Panc1 (cell line): ENCODE results near the gene MRPL38. TPM values are rescaled to one million over a fixed set of nuclear protein-coding genes. Genes with fewer than 3 reads are reported as not detected.

Experiments
- ATAC-seq: fragments of 200-7000 bp; cut with Tn5 transposase; 2 replicates; pipeline ENCODE4 v1.9.1; 2020; ENCODE audit warnings: mild to moderate bottlenecking, moderate library complexity
- BruUV-seq: library from RNA; stranded (reverse); fragments of 400-500 nt; replicated peaks from 2 replicates; lab custom pipeline; 2021; lab: Mats Ljungman, UMichigan
- CTCF ChIA-PET: fragments of 300-600 bp; sonication (Branson Sonifier 250); formaldehyde crosslinking; loops from one replicate; lab custom pipeline; 2022; ENCODE audit warnings: antibody characterized with exemption; lab: Charles Lee
- POLR2A ChIA-PET: fragments of 300-600 bp; sonication (Branson Sonifier 250); formaldehyde crosslinking; loops from one replicate; lab custom pipeline; 2022; ENCODE audit warnings: antibody characterized with exemption; lab: Charles Lee
- DNase-seq: peaks from one replicate; pipeline ENCODE4 v3.0.0-alpha.2; 2010; ENCODE audit warnings: low read depth, low spot score
- H3K27ac ChIP-seq: 2 replicates; pipeline ENCODE4 v1.5.1; 2011; ENCODE audit warnings: mild to moderate bottlenecking, low read length, inconsistent platforms
- H3K27me3 ChIP-seq: fragments of 200-500 bp; sonication (Bioruptor generic); 2 replicates; pipeline ENCODE4 v1.6.0; 2014; ENCODE audit warnings: low read length, inconsistent platforms; ENCODE audit not compliant: control insufficient read depth, insufficient read depth
- H3K36me3 ChIP-seq: fragments of 200-500 bp; sonication (Bioruptor generic); 2 replicates; pipeline ENCODE4 v1.5.1; 2014; ENCODE audit warnings: inconsistent platforms, mild to moderate bottlenecking, low read length, moderate library complexity; ENCODE audit not compliant: control insufficient read depth, insufficient read depth
- H3K4me1 ChIP-seq: 2 replicates; pipeline ENCODE4 v1.5.1; 2011; ENCODE audit warnings: inconsistent platforms, mild to moderate bottlenecking, low read length, moderate library complexity; ENCODE audit not compliant: control insufficient read depth, insufficient read depth
- H3K4me3 ChIP-seq, 2 experiments: 2 replicates each; pipeline ENCODE4 v1.5.1; 2011 to 2012; ENCODE audit warnings: low read depth in 2 of 2, low read length in 2 of 2, mild to moderate bottlenecking in 2 of 2, inconsistent platforms in 1 of 2, moderate library complexity in 1 of 2
- H3K9me3 ChIP-seq: fragments of 200-500 bp; sonication (Bioruptor generic); 2 replicates; pipeline ENCODE4 v1.5.1; 2014; ENCODE audit warnings: low read depth, mild to moderate bottlenecking, inconsistent platforms, low read length, moderate library complexity; ENCODE audit not compliant: control insufficient read depth, insufficient read depth
- CTCF ChIP-seq: fragments of 450-650 bp; IDR thresholded peaks from 2 replicates; pipeline ENCODE4 v1.5.1; 2017; ENCODE audit warnings: mild to moderate bottlenecking
- POLR2AphosphoS5 ChIP-seq: IDR thresholded peaks from 2 replicates; pipeline ENCODE4 v1.6.1; 2012; ENCODE audit warnings: mild to moderate bottlenecking, low read depth, low read length, moderate library complexity
- REST ChIP-seq, 2 experiments: IDR thresholded peaks; 2 replicates each; pipeline ENCODE4 v1.6.1; 2011 to 2012; ENCODE audit warnings: low read depth in 2 of 2, control low read depth in 1 of 2, low read length in 1 of 2, mild to moderate bottlenecking in 1 of 2, moderate library complexity in 1 of 2; ENCODE audit not compliant: insufficient read depth in 1 of 2
- SIN3A ChIP-seq: IDR thresholded peaks from 2 replicates; pipeline ENCODE4 v1.6.1; 2012; ENCODE audit warnings: low read depth, mild to moderate bottlenecking, low read length, moderate library complexity, borderline replicate concordance; ENCODE audit not compliant: insufficient read depth
- TCF7L2 ChIP-seq: IDR thresholded peaks from 2 replicates; pipeline ENCODE4 v1.6.1; 2011; ENCODE audit warnings: mild to moderate bottlenecking, low read depth, low read length, inconsistent platforms
- in situ Hi-C: cut with HindIII; loops from 2 replicates; pipeline ENCODE4 v1.10.0; 2016; ENCODE audit warnings: low sequenced_read_pairs, low pct_unique_long_range_greater_than_20kb
- intact Hi-C: fragments of 100-400 bp; cut with micrococcal nuclease; formaldehyde crosslinking; loops from one replicate; pipeline ENCODE4 v1.10.0; 2022; ENCODE audit not compliant: unreplicated experiment
- total RNA-seq: library from RNA; stranded (reverse); gene quantifications from one replicate; pipeline ENCODE4 v1.2.1, GENCODE V29; 2021; ENCODE audit not compliant: unreplicated experiment

The MRPL38 gene
- total RNA-seq, 1 experiment from 2014 or later = 165 TPM

GRCh38 chr17:75909812-75910274 is 5.2 kb upstream of the MRPL38 start:
- H3K27me3 ChIP-seq = no peaks in the 10 kb centered on the region
- TF ChIP-seq POLR2AphosphoS5 (no peak), TCF7L2 (no peak), REST (IDR thresholded peaks at IDR 0.05; ENCODE audit: insufficient read depth in 1 of 2, low read depth in 2 of 2, low read length in 1 of 2) (no peak), SIN3A (no peak), CTCF (no peak)
- no peak overlapping the region for H3K27ac ChIP-seq
- POLR2A ChIA-PET = interaction anchor here (0.6 kb wide), 2 partner anchors 185 to 1374 kb away, joined by 3 to 6 read pairs; no protein-coding TSS in a partner anchor
- no peaks in the 10 kb centered on the region for H3K9me3 ChIP-seq
- in situ Hi-C loops = no loop called here
- intact Hi-C loops = loop anchor here (5.0 kb wide), 1 partner anchor 92 kb away; the partner anchor contains the start of gene CDK3
- ATAC-seq (no peak), DNase-seq (no peak)
- H3K4me1 ChIP-seq = peaks cover 4% of the 10 kb centered on the region
- H3K4me3 ChIP-seq = no peak overlapping the region
- BruUV-seq = no TSS peak
- H3K36me3 ChIP-seq = no peaks in the 10 kb centered on the region
- CTCF ChIA-PET = interaction anchor here (0.6 kb wide), 2 partner anchors 21 to 91 kb away, joined by 3 to 4 read pairs; partner anchors contain the start of gene CDK3

- POLR2A ChIA-PET = interaction anchor here (0.6 kb wide), 2 partner anchors 186 to 1065 kb away, joined by 3 to 15 read pairs; no protein-coding TSS in a partner anchor
Observed at GRCh38 chr17:75909051-75909811, 4.5 kb upstream of the MRPL38 start.

More at GRCh38 chr17:75909051-75909811, 4.5 kb upstream of the MRPL38 start:
- ATAC-seq = no peak
- Histone ChIP-seq H3K27ac (no peak overlapping the region), H3K4me3 (no peak overlapping the region), H3K9me3 (no peaks in the 10 kb centered on the region), H3K36me3 (peaks cover under 1% of the 10 kb centered on the region; the same call in 1 of the 2 replicates), H3K27me3 (no peaks in the 10 kb centered on the region), H3K4me1 (peaks cover 4% of the 10 kb centered on the region)
- DNase-seq = no peak
- CTCF ChIA-PET = interaction anchor here (0.6 kb wide), 2 partner anchors 21 to 91 kb away, joined by 3 to 4 read pairs; partner anchors contain the start of gene CDK3
- no peak for TF ChIP-seq REST (IDR thresholded peaks at IDR 0.05; ENCODE audit: insufficient read depth in 1 of 2, low read depth in 2 of 2, low read length in 1 of 2)
- no peak for TF ChIP-seq POLR2AphosphoS5
- no peak for TF ChIP-seq CTCF
- TF ChIP-seq TCF7L2 = no peak
- TF ChIP-seq SIN3A = no peak
- in situ Hi-C loops (no loop called here), intact Hi-C loops (loop anchor here (5.0 kb wide), 1 partner anchor 93 kb away; the partner anchor contains the start of gene CDK3)
- no TSS peak for BruUV-seq
